GOT3 (cell line): ENCODE results near the gene ZGLP1.
"Not testable (repeated sequence)": the region's sequence is repeated elsewhere in the genome, so short reads cannot be mapped to it uniquely, and the experiment has no call there.

Source experiments
- DNase-seq: peaks from one replicate; lab custom pipeline; 2025; ENCODE audit warnings: mixed read lengths; lab: John Stamatoyannopoulos, UW

ZGLP1 gene

GRCh38 chr19:10309423-10309822 is at the start of gene ZGLP1:
Gene ZGLP1, minus strand, starts transcription at chr19:10309815.
- no peak for DNase-seq

GRCh38 chr19:10356431-10356830 is 46.8 kb upstream of the ZGLP1 start:
- DNase-seq: no peak

- DNase-seq: no peak
Observed at GRCh38 chr19:10353793-10354391, 44.3 kb upstream of the ZGLP1 start.

- DNase-seq: no peak
Observed at GRCh38 chr19:10352764-10353671, 43.4 kb upstream of the ZGLP1 start.

- DNase-seq: no peak
Observed at GRCh38 chr19:10346509-10346908, 36.9 kb upstream of the ZGLP1 start.

GRCh38 chr19:10344780-10345179 is 35.2 kb upstream of the ZGLP1 start:
- DNase-seq: no peak

GRCh38 chr19:10343495-10343894 is 33.9 kb upstream of the ZGLP1 start:
- no peak for DNase-seq

- DNase-seq: no peak
Observed at GRCh38 chr19:10339977-10340376, 30.4 kb upstream of the ZGLP1 start.

GRCh38 chr19:10339380-10339960 is 29.9 kb upstream of the ZGLP1 start, which contains the start of gene ICAM3:
Gene ICAM3, minus strand, starts transcription at chr19:10339624. Its CDS starts 10 bp downstream, at chr19:10339614.
- DNase-seq: no peak

- no peak for DNase-seq
Observed at GRCh38 chr19:10338940-10339339, 29.3 kb upstream of the ZGLP1 start.

- DNase-seq: not testable (repeated sequence)
Observed at GRCh38 chr19:10336725-10337124, 27.1 kb upstream of the ZGLP1 start.

- no peak for DNase-seq
Observed at GRCh38 chr19:10335352-10335985, 25.9 kb upstream of the ZGLP1 start.

GRCh38 chr19:10334588-10335351 is 25.2 kb upstream of the ZGLP1 start:
- peak; percentile 86 for DNase-seq

- no peak for DNase-seq
Observed at GRCh38 chr19:10333758-10334587, 24.4 kb upstream of the ZGLP1 start.

GRCh38 chr19:10332965-10333757 is 23.5 kb upstream of the ZGLP1 start, which contains the start of gene RAVER1:
Gene RAVER1, minus strand, starts transcription at chr19:10333529. Its CDS starts 22 bp downstream, at chr19:10333507.
- DNase-seq: peak; percentile 93

GRCh38 chr19:10332158-10332964 is 22.7 kb upstream of the ZGLP1 start:
- DNase-seq: no peak

GRCh38 chr19:10329555-10329954 is 19.9 kb upstream of the ZGLP1 start:
- DNase-seq: no peak

- DNase-seq: no peak
Observed at GRCh38 chr19:10328558-10329429, 19.2 kb upstream of the ZGLP1 start.
